H9 (cell line): ENCODE data around the gene HNRNPA3. TPM values are rescaled to one million over a fixed set of nuclear protein-coding genes. Genes with fewer than 3 reads are reported as not detected.

Source experiments
- DNase-seq: peaks from one replicate; pipeline ENCODE4 v3.0.0-alpha.2; 2017
- H2AFZ ChIP-seq: one replicate; pipeline ENCODE4 v1.6.1; 2013; ENCODE audit warnings: mild to moderate bottlenecking, low read length, control low read depth, moderate library complexity
- H2AK5ac ChIP-seq: 2 replicates; pipeline ENCODE4 v1.6.1; 2013; ENCODE audit warnings: low read length, control low read depth, mixed read lengths; ENCODE audit not compliant: insufficient read length
- H2BK120ac ChIP-seq: one replicate; pipeline ENCODE4 v1.6.1; 2013; ENCODE audit warnings: low read depth, mild to moderate bottlenecking, low read length, control low read depth, inconsistent platforms; ENCODE audit not compliant: poor library complexity, severe bottlenecking
- H2BK12ac ChIP-seq: 2 replicates; pipeline ENCODE4 v1.6.1; 2013; ENCODE audit warnings: low read length, control low read depth, mixed read lengths, low read depth; ENCODE audit not compliant: insufficient read length
- H2BK15ac ChIP-seq: 2 replicates; pipeline ENCODE4 v1.6.1; 2013; ENCODE audit warnings: low read depth, low read length, control low read depth
- H2BK20ac ChIP-seq: one replicate; pipeline ENCODE4 v1.6.1; 2013; ENCODE audit warnings: low read depth, mild to moderate bottlenecking, low read length, control low read depth, inconsistent platforms; ENCODE audit not compliant: poor library complexity, severe bottlenecking
- H2BK5ac ChIP-seq: 2 replicates; pipeline ENCODE4 v1.6.1; 2013; ENCODE audit warnings: low read length, control low read depth, mixed read lengths; ENCODE audit not compliant: insufficient read length
- H3K14ac ChIP-seq: 2 replicates; pipeline ENCODE4 v1.6.1; 2013; ENCODE audit warnings: low read length, control low read depth; ENCODE audit not compliant: insufficient read depth
- H3K18ac ChIP-seq: 2 replicates; pipeline ENCODE4 v1.6.1; 2013; ENCODE audit warnings: low read depth, mild to moderate bottlenecking, mixed read lengths, low read length, control low read depth; ENCODE audit not compliant: insufficient read length
- H3K23ac ChIP-seq: 2 replicates; pipeline ENCODE4 v1.6.1; 2013; ENCODE audit warnings: low read length, control low read depth, mixed read lengths, low read depth; ENCODE audit not compliant: insufficient read length
- H3K23me2 ChIP-seq: 2 replicates; pipeline ENCODE4 v1.6.1; 2013; ENCODE audit warnings: low read depth, mild to moderate bottlenecking, mixed read lengths, low read length, control low read depth; ENCODE audit not compliant: insufficient read length, poor library complexity, severe bottlenecking
- H3K27ac ChIP-seq: 2 replicates; pipeline ENCODE4 v1.5.1; 2013; ENCODE audit warnings: low read length, control low read depth, mixed read lengths, low read depth; ENCODE audit not compliant: insufficient read length
- H3K27me3 ChIP-seq: 2 replicates; pipeline ENCODE4 v1.6.1; 2013; ENCODE audit warnings: low read length, control low read depth, inconsistent platforms; ENCODE audit not compliant: insufficient read depth
- H3K4ac ChIP-seq: 2 replicates; pipeline ENCODE4 v1.6.1; 2013; ENCODE audit warnings: low read depth, mild to moderate bottlenecking, control low read depth, inconsistent platforms, low read length, moderate library complexity
- H3K4me1 ChIP-seq: 2 replicates; pipeline ENCODE4 v1.6.1; 2013; ENCODE audit warnings: low read length, control low read depth, inconsistent platforms; ENCODE audit not compliant: insufficient read depth
- H3K4me2 ChIP-seq: 2 replicates; pipeline ENCODE4 v1.6.1; 2013; ENCODE audit warnings: low read length, control low read depth, mixed read lengths; ENCODE audit not compliant: insufficient read length, insufficient read depth
- H3K56ac ChIP-seq: 2 replicates; pipeline ENCODE4 v1.6.1; 2013; ENCODE audit warnings: low read depth, mild to moderate bottlenecking, mixed read lengths, low read length, control low read depth; ENCODE audit not compliant: insufficient read length
- H3K79me1 ChIP-seq: 2 replicates; pipeline ENCODE4 v1.6.1; 2013; ENCODE audit warnings: low read depth, mild to moderate bottlenecking, moderate library complexity, low read length, control low read depth, inconsistent platforms; ENCODE audit not compliant: insufficient read depth, poor library complexity, severe bottlenecking
- H3K79me2 ChIP-seq: 2 replicates; pipeline ENCODE4 v1.6.1; 2013; ENCODE audit warnings: low read length, control low read depth, inconsistent platforms; ENCODE audit not compliant: insufficient read depth
- H3K9ac ChIP-seq: 2 replicates; pipeline ENCODE4 v1.6.1; 2013; ENCODE audit warnings: low read length, control low read depth, mixed read lengths; ENCODE audit not compliant: insufficient read length; ENCODE audit errors: extremely low read depth
- H3K9me3 ChIP-seq: one replicate; pipeline ENCODE4 v1.6.1; 2013; ENCODE audit warnings: low read depth, low read length, inconsistent platforms; ENCODE audit not compliant: control insufficient read depth
- H3T11ph ChIP-seq: one replicate; pipeline ENCODE4 v1.6.1; 2013; ENCODE audit warnings: mild to moderate bottlenecking, low read length, control low read depth, inconsistent platforms
- H4K20me1 ChIP-seq: one replicate; pipeline ENCODE4 v1.6.1; 2013; ENCODE audit not compliant: control insufficient read depth, insufficient read length, insufficient read depth
- H4K5ac ChIP-seq: 2 replicates; pipeline ENCODE4 v1.6.1; 2013; ENCODE audit warnings: low read depth, mild to moderate bottlenecking, mixed read lengths, low read length, control low read depth; ENCODE audit not compliant: insufficient read length
- H4K8ac ChIP-seq: replicated peaks from 2 replicates; pipeline ENCODE4 v1.6.1; 2013; ENCODE audit warnings: low read length, control low read depth, mixed read lengths, low read depth; ENCODE audit not compliant: insufficient read length
- H4K91ac ChIP-seq: 2 replicates; pipeline ENCODE4 v1.6.1; 2013; ENCODE audit warnings: low read depth, mild to moderate bottlenecking, moderate library complexity, mixed read lengths, low read length, control low read depth; ENCODE audit not compliant: insufficient read length
- H3K27ac Mint-ChIP-seq, 3 experiments: 2 replicates in 2 of 3; 3 replicates in 1 of 3; pipeline ENCODE4 v1.8.0; 2020 to 2021; ENCODE audit warnings: mixed read lengths in 3 of 3, mild to moderate bottlenecking in 1 of 3, moderate library complexity in 1 of 3
- H3K27me3 Mint-ChIP-seq: 2 replicates; pipeline ENCODE4 v1.8.0; 2021; ENCODE audit warnings: low read depth, mild to moderate bottlenecking, moderate library complexity, mixed read lengths
- H3K36me3 Mint-ChIP-seq, 3 experiments: 2 replicates in 2 of 3; 3 replicates in 1 of 3; pipeline ENCODE4 v1.8.0; 2020 to 2021; ENCODE audit warnings: low read depth in 3 of 3, mixed read lengths in 3 of 3; ENCODE audit not compliant: insufficient read depth in 1 of 3
- H3K4me1 Mint-ChIP-seq, 2 experiments: 2 replicates each; pipeline ENCODE4 v1.8.0; 2020; ENCODE audit warnings: mixed read lengths in 2 of 2
- H3K4me3 Mint-ChIP-seq, 2 experiments: 2 replicates in 1 of 2; 3 replicates in 1 of 2; pipeline ENCODE4 v1.8.0; 2020 to 2021; ENCODE audit warnings: mild to moderate bottlenecking in 2 of 2, mixed read lengths in 2 of 2, moderate library complexity in 1 of 2
- H3K9me3 Mint-ChIP-seq, 2 experiments: 2 replicates in 1 of 2; 3 replicates in 1 of 2; pipeline ENCODE4 v1.8.0; 2020; ENCODE audit warnings: mild to moderate bottlenecking in 2 of 2, mixed read lengths in 2 of 2, moderate library complexity in 1 of 2
- WGBS: extraction: QIAGEN DNeasy Blood & Tissue Kit; methylation state at CpG from one replicate; pipeline ENCODE4 v1.1.7; 2013; ENCODE audit warnings: missing lambda C conversion rate, low lambda C conversion rate, mixed read lengths; ENCODE audit not compliant: insufficient read length; ENCODE audit errors: extremely low coverage; 5-methylcytosine and 5-hydroxymethylcytosine counted together
- total RNA-seq: library from RNA; stranded (reverse); gene quantifications from 2 replicates; pipeline ENCODE4 v1.2.1, GENCODE V29; 2021
- TF ChIP-seq, protein P1 (sequence below): fragments of 200-600 bp; sonication (generic); conservative IDR thresholded peaks from 3 replicates; pipeline ENCODE4 v1.8.0; 2021; ENCODE audit warnings: antibody characterized with exemption, mild to moderate bottlenecking

HNRNPA3 gene
- total RNA-seq, 1 experiment from 2014 or later: 405 TPM

DNA sequence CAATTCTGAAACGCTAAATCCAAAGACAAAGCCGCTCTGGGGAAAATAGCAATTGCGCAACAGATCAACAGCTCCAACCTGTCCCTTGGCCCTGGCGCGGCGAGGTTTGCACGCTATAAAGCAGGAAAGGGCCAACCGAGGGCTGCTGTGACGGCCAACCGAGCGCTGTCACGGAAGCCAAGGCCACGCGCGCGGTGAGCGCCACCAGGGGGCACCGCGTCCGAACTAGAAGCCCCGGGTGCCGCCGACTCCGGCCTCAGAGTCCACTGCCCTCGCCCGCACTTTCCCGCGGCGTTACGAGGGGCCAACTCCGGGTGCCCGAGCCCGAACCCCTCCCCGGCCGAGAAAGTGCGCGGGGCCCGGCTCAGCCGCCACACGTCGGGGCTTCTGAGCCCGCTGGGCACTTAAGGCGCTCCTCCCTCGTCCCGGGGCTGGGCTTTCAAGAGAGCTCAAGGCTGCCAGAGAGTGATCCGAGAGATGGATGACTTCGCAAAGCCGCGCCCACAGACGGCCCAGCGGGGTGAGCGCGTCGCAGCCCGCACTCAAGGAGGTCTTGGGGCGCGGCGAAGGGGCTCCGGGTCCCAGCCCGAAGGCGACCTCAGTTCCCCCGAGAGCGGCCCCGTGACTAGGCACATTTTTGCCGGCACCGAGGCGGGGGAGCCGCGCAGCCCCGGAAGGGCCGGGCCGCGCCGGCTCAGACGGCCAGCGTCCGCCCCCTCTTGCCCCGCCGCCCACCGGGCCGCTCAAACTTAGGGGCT, 51.0 kb downstream of the HNRNPA3 start:
- no peak overlapping the region for H2BK120ac ChIP-seq
- no peak overlapping the region for H4K91ac ChIP-seq
- H4K8ac ChIP-seq: no peak overlapping the region
- no peak overlapping the region; the same call in 1 of the 2 replicates for H3K4ac ChIP-seq
- no peak overlapping the region for H2AFZ ChIP-seq
- no peak overlapping the region for H3K23ac ChIP-seq
- peaks cover 3% of the 10 kb centered on the region; the same call in 1 of the 2 replicates for H3K4me1 ChIP-seq
- no peaks in the 10 kb centered on the region for H3K27me3 ChIP-seq
- DNase-seq: peak; percentile 85
- no peak overlapping the region for H2BK12ac ChIP-seq
- H2BK20ac ChIP-seq: no peak overlapping the region
- Mint-ChIP-seq H3K27ac (peak overlapping the region in 2 of 3 experiments; percentile 92 to 94; a peak in 5 of 7 replicates), H3K4me1 (peaks cover 36 to 40% of the 10 kb centered on the region in 2 experiments), H3K9me3 (peaks cover 6 to 9% of the 10 kb centered on the region in 2 experiments; a peak in 4 of 5 replicates), H3K4me3 (peak overlapping the region; percentile 76 to 90), H3K36me3 (peaks cover 8 to 9% (median 9%) of the 10 kb centered on the region in 3 experiments), H3K27me3 (no peaks in the 10 kb centered on the region)
- no peaks in the 10 kb centered on the region for H4K20me1 ChIP-seq
- H4K5ac ChIP-seq: no peak overlapping the region
- peak overlapping the region; percentile 42; the same call in 1 of the 2 replicates for H3K14ac ChIP-seq
- H3K27ac ChIP-seq: no peak overlapping the region
- peak overlapping the region; percentile 73 for H3K9ac ChIP-seq
- peak overlapping the region; percentile 51 for H3K18ac ChIP-seq
- H3K79me2 ChIP-seq: peaks cover 31% of the 10 kb centered on the region; the same call in 1 of the 2 replicates
- H3K9me3 ChIP-seq: no peaks in the 10 kb centered on the region
- H2AK5ac ChIP-seq: no peak overlapping the region
- peak overlapping the region; percentile 26 for H3K4me2 ChIP-seq
- no peak overlapping the region for H3K56ac ChIP-seq
- H2BK5ac ChIP-seq: peak overlapping the region; percentile 1
- no CpG with 5 or more reads among the region's 81 CpGs for WGBS
- H3K23me2 ChIP-seq: no peaks in the 10 kb centered on the region
- TF ChIP-seq, protein P1, sequence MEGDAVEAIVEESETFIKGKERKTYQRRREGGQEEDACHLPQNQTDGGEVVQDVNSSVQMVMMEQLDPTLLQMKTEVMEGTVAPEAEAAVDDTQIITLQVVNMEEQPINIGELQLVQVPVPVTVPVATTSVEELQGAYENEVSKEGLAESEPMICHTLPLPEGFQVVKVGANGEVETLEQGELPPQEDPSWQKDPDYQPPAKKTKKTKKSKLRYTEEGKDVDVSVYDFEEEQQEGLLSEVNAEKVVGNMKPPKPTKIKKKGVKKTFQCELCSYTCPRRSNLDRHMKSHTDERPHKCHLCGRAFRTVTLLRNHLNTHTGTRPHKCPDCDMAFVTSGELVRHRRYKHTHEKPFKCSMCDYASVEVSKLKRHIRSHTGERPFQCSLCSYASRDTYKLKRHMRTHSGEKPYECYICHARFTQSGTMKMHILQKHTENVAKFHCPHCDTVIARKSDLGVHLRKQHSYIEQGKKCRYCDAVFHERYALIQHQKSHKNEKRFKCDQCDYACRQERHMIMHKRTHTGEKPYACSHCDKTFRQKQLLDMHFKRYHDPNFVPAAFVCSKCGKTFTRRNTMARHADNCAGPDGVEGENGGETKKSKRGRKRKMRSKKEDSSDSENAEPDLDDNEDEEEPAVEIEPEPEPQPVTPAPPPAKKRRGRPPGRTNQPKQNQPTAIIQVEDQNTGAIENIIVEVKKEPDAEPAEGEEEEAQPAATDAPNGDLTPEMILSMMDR: peak; percentile 65
- H3K79me1 ChIP-seq: no peaks in the 10 kb centered on the region
- H3T11ph ChIP-seq: no peak overlapping the region
- H2BK15ac ChIP-seq: no peak overlapping the region; the same call in 1 of the 2 replicates
